Esophagus muscularis mucosa (tissue), 4 donors: ENCODE data around the gene NCOA1.

ENCODE experiments used
- EP300 ChIP-seq: sonication (generic); formaldehyde crosslinking; IDR thresholded peaks from one replicate; pipeline ENCODE4 v1.6.1; 2017; ENCODE audit warnings: antibody characterized with exemption
- POLR2A ChIP-seq: fragments of 450-650 bp; IDR thresholded peaks from one replicate; pipeline ENCODE4 v1.6.1; 2017; ENCODE audit warnings: antibody characterized with exemption, moderate library complexity, mild to moderate bottlenecking, low read depth
- POLR2AphosphoS5 ChIP-seq, 2 donors: sonication (generic); formaldehyde crosslinking; IDR thresholded peaks; one replicate each; pipeline ENCODE4 v1.6.1; 2017; ENCODE audit warnings: antibody characterized with exemption in 2 of 2
- TF ChIP-seq, protein P1 (sequence below), 3 experiments: fragments of 200-600 bp in 2 of 3; fragments of 450-650 bp in 1 of 3; sonication (generic) in 2 of 3; IDR thresholded peaks; one replicate each; pipeline ENCODE4 v1.5.1; 2017 to 2019; ENCODE audit warnings: antibody characterized with exemption in 3 of 3, mild to moderate bottlenecking in 2 of 3, moderate library complexity in 1 of 3

DNA sequence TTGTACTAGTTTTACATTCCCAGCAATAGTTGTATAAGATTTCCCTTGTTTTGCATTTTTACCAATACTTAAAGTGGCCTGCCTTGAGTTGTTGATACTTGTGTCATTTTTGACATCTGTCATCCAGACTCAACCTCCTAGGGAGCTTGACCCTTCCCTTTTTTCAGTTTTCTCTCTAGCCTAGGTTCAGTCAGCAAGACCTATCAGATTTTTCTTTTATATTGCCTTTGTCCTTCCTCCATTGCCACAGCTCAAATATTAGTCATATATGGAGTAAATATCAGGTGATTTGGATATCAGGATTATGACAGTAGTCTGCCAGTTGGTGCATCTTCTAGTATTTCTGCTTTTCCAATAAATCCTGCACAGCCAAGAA, 315.6 kb downstream of the NCOA1 start:
- TF ChIP-seq, protein P1, sequence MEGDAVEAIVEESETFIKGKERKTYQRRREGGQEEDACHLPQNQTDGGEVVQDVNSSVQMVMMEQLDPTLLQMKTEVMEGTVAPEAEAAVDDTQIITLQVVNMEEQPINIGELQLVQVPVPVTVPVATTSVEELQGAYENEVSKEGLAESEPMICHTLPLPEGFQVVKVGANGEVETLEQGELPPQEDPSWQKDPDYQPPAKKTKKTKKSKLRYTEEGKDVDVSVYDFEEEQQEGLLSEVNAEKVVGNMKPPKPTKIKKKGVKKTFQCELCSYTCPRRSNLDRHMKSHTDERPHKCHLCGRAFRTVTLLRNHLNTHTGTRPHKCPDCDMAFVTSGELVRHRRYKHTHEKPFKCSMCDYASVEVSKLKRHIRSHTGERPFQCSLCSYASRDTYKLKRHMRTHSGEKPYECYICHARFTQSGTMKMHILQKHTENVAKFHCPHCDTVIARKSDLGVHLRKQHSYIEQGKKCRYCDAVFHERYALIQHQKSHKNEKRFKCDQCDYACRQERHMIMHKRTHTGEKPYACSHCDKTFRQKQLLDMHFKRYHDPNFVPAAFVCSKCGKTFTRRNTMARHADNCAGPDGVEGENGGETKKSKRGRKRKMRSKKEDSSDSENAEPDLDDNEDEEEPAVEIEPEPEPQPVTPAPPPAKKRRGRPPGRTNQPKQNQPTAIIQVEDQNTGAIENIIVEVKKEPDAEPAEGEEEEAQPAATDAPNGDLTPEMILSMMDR (IDR thresholded peaks at IDR 0.05), result no peak
- TF ChIP-seq POLR2A, result no peak
- no peak for TF ChIP-seq POLR2AphosphoS5 (IDR thresholded peaks at IDR 0.05)
- no peak for TF ChIP-seq EP300
